ENCODE data around the gene DEFB114.

Gene DEFB114

GRCh38 chr6:49964064-49964463, at the start of gene DEFB114:
DEFB114 (minus strand) TSS chr6:49964164; CDS start chr6:49964105, 59 bp downstream.
- TF ChIP-seq GATA2 (IDR thresholded peaks at IDR 0.05; ENCODE audit: low read depth, low read length) = no peak
- TF ChIP-seq GATA3 (IDR thresholded peaks at IDR 0.05; ENCODE audit: low read depth, low read length) = no peak

GRCh38 chr6:50007819-50008218, 43.9 kb upstream of the DEFB114 start:
- TF ChIP-seq GATA3 (IDR thresholded peaks at IDR 0.05; ENCODE audit: low read depth, low read length) (no peak), GATA2 (IDR thresholded peaks at IDR 0.05; ENCODE audit: low read depth, low read length) (no peak)

GRCh38 chr6:50003139-50003538, 39.2 kb upstream of the DEFB114 start:
- TF ChIP-seq GATA2 (IDR thresholded peaks at IDR 0.05; ENCODE audit: low read depth, low read length) (no peak), GATA3 (IDR thresholded peaks at IDR 0.05; ENCODE audit: low read depth, low read length) (no peak)

GRCh38 chr6:49995278-49995677, 31.3 kb upstream of the DEFB114 start:
- TF ChIP-seq GATA2 (IDR thresholded peaks at IDR 0.05; ENCODE audit: low read depth, low read length) (no peak), GATA3 (IDR thresholded peaks at IDR 0.05; ENCODE audit: low read depth, low read length) (no peak)

GRCh38 chr6:49988900-49989299, 24.9 kb upstream of the DEFB114 start:
- TF ChIP-seq GATA3 (IDR thresholded peaks at IDR 0.05; ENCODE audit: low read depth, low read length) (no peak), GATA2 (IDR thresholded peaks at IDR 0.05; ENCODE audit: low read depth, low read length) (no peak)

- TF ChIP-seq GATA2 (IDR thresholded peaks at IDR 0.05; ENCODE audit: low read depth, low read length) (no peak), GATA3 (IDR thresholded peaks at IDR 0.05; ENCODE audit: low read depth, low read length) (no peak)
Observed at GRCh38 chr6:49987749-49988148, 23.8 kb upstream of the DEFB114 start.

- no peak for TF ChIP-seq GATA3 (IDR thresholded peaks at IDR 0.05; ENCODE audit: low read depth, low read length)
- TF ChIP-seq GATA2 (IDR thresholded peaks at IDR 0.05; ENCODE audit: low read depth, low read length) = no peak
Observed at GRCh38 chr6:49986551-49986950, 22.6 kb upstream of the DEFB114 start.

GRCh38 chr6:49982046-49982445, 18.1 kb upstream of the DEFB114 start:
- TF ChIP-seq GATA3 (IDR thresholded peaks at IDR 0.05; ENCODE audit: low read depth, low read length) = no peak
- no peak for TF ChIP-seq GATA2 (IDR thresholded peaks at IDR 0.05; ENCODE audit: low read depth, low read length)

GRCh38 chr6:49980898-49981297, 16.9 kb upstream of the DEFB114 start:
- TF ChIP-seq GATA2 (IDR thresholded peaks at IDR 0.05; ENCODE audit: low read depth, low read length) (no peak), GATA3 (IDR thresholded peaks at IDR 0.05; ENCODE audit: low read depth, low read length) (no peak)

- no peak for TF ChIP-seq GATA3 (IDR thresholded peaks at IDR 0.05; ENCODE audit: low read depth, low read length)
- no peak for TF ChIP-seq GATA2 (IDR thresholded peaks at IDR 0.05; ENCODE audit: low read depth, low read length)
Observed at GRCh38 chr6:49979584-49979983, 15.6 kb upstream of the DEFB114 start.

GRCh38 chr6:49978332-49979226, 14.6 kb upstream of the DEFB114 start:
- TF ChIP-seq GATA3 (IDR thresholded peaks at IDR 0.05; ENCODE audit: low read depth, low read length) = no peak

- TF ChIP-seq GATA3 (IDR thresholded peaks at IDR 0.05; ENCODE audit: low read depth, low read length) (no peak), GATA2 (IDR thresholded peaks at IDR 0.05; ENCODE audit: low read depth, low read length) (no peak)
Observed at GRCh38 chr6:49969605-49970004, 5.6 kb upstream of the DEFB114 start, which contains the start of gene DEFB113. DEFB113 (minus strand) TSS chr6:49969625; CDS start chr6:49969625, 0 bp downstream.

- TF ChIP-seq GATA3 (IDR thresholded peaks at IDR 0.05; ENCODE audit: low read depth, low read length) = no peak
- TF ChIP-seq GATA2 (IDR thresholded peaks at IDR 0.05; ENCODE audit: low read depth, low read length) = no peak
Observed at GRCh38 chr6:49966823-49967222, 2.9 kb upstream of the DEFB114 start.

GRCh38 chr6:49966334-49966733, 2.4 kb upstream of the DEFB114 start:
- no peak for TF ChIP-seq GATA3 (IDR thresholded peaks at IDR 0.05; ENCODE audit: low read depth, low read length)
- TF ChIP-seq GATA2 (IDR thresholded peaks at IDR 0.05; ENCODE audit: low read depth, low read length) = no peak

- TF ChIP-seq GATA3 (IDR thresholded peaks at IDR 0.05; ENCODE audit: low read depth, low read length) = no peak
- no peak for TF ChIP-seq GATA2 (IDR thresholded peaks at IDR 0.05; ENCODE audit: low read depth, low read length)
Observed at GRCh38 chr6:49958180-49958579, 5.8 kb downstream of the DEFB114 start.

Measured in SH-SY5Y (cell line).